Measurements from ENCODE around the gene DNAJC3.
A peak's percentile ranks its signal among the peaks of the same experiment; 100 is the strongest.

DNAJC3 gene

GRCh38 chr13:95643571-95643935 lies 33.4 kb upstream of the DNAJC3 start:
- Histone ChIP-seq H3K4me3 (replicated peaks; ENCODE audit: insufficient read depth, low read length) (peak overlapping the region; percentile 53), H3K27ac (replicated peaks) (no peak overlapping the region), H3K27me3 (ENCODE audit: insufficient read depth, poor library complexity, severe bottlenecking) (peaks cover 41% of the 10 kb centered on the region)
- TF ChIP-seq SPI1 (IDR thresholded peaks at IDR 0.05; ENCODE audit: borderline replicate concordance, low read depth): no peak
- no peak for TF ChIP-seq POLR2AphosphoS5 (IDR thresholded peaks at IDR 0.05; ENCODE audit: low read depth)
- TF ChIP-seq, protein P1, sequence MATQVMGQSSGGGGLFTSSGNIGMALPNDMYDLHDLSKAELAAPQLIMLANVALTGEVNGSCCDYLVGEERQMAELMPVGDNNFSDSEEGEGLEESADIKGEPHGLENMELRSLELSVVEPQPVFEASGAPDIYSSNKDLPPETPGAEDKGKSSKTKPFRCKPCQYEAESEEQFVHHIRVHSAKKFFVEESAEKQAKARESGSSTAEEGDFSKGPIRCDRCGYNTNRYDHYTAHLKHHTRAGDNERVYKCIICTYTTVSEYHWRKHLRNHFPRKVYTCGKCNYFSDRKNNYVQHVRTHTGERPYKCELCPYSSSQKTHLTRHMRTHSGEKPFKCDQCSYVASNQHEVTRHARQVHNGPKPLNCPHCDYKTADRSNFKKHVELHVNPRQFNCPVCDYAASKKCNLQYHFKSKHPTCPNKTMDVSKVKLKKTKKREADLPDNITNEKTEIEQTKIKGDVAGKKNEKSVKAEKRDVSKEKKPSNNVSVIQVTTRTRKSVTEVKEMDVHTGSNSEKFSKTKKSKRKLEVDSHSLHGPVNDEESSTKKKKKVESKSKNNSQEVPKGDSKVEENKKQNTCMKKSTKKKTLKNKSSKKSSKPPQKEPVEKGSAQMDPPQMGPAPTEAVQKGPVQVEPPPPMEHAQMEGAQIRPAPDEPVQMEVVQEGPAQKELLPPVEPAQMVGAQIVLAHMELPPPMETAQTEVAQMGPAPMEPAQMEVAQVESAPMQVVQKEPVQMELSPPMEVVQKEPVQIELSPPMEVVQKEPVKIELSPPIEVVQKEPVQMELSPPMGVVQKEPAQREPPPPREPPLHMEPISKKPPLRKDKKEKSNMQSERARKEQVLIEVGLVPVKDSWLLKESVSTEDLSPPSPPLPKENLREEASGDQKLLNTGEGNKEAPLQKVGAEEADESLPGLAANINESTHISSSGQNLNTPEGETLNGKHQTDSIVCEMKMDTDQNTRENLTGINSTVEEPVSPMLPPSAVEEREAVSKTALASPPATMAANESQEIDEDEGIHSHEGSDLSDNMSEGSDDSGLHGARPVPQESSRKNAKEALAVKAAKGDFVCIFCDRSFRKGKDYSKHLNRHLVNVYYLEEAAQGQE (IDR thresholded peaks at IDR 0.05; ENCODE audit: insufficient replicate concordance, low read depth): no peak
- TF ChIP-seq GABPA (IDR thresholded peaks at IDR 0.05; ENCODE audit: low read depth): no peak
- no peak for TF ChIP-seq CTCF (IDR thresholded peaks at IDR 0.05; ENCODE audit: insufficient read depth, low read length)
- no peak for DNase-seq (ENCODE audit: low read depth in 1 of 2, low spot score in 1 of 2)

DNA sequence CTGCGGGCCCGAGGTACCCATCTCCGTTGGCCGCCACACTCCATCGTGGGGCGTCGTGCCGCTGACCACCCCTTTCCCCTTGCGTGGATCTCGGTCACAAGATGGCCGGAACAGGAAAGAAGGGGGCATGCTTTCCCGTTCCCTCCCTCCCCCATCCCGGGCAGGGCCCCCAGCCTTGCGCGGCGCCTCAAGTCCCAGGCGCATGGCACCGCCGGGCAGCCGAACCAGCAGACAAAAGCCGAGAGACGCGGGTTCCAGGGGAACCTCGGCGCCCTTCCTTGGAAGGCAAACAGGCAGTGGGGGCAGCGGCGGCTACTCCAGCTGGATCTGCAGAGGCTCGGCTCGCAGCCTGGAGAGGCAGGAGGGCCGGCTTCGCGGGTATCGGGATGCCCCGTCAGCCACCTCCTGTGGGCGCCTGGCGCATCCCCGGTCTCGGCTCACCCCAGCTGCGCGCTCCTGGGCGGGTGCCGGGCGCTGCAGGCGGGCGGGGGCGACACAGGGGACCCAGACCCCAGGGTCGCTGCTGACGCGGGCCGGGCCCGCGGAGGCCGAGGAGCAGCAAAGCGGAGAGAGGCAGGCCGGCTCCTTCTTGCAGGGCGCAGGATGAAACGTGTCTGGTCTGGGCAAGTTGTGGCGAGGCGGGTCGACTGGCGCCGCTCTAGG lies 32.9 kb upstream of the DNAJC3 start:
- Histone ChIP-seq H3K4me3 (replicated peaks; ENCODE audit: insufficient read depth, low read length) (peak overlapping the region; percentile 53), H3K27ac (replicated peaks) (no peak overlapping the region), H3K27me3 (ENCODE audit: insufficient read depth, poor library complexity, severe bottlenecking) (peaks cover 41% of the 10 kb centered on the region)
- TF ChIP-seq, protein P1 (IDR thresholded peaks at IDR 0.05; ENCODE audit: insufficient replicate concordance, low read depth): no peak
- TF ChIP-seq SPI1 (IDR thresholded peaks at IDR 0.05; ENCODE audit: borderline replicate concordance, low read depth): no peak
- DNase-seq (ENCODE audit: low read depth in 1 of 2, low spot score in 1 of 2): no peak

DNA sequence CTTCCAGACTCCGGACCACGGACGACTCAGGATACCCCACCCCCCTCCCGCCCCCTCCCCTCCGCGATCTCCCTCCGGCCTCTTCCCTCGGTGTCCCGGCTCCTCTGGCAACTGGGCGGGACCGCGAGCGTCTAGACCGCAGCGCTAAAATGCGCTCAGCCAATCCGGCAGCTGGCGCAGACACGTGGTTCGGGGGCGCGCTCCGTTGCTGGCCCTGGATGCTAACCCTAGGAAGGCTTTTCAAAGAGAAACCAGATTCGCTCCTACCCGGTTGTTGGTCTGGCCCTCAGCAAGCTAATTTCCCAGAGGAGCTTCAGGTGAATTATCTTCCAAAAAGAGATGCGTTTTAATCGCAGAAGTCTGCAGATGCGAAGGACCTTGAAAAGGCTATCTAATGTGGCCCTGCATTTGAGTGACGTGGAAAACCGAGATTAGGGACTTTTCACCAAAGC lies 32.3 kb upstream of the DNAJC3 start, which contains the start of gene DZIP1:
Gene DZIP1 (minus strand): TSS at position 106 of the 452 bp plus-strand sequence. CDS start 2,677 bp downstream, outside the sequence.
- no peak within 1 kb of the TSS for H3K27ac ChIP-seq (replicated peaks)
- TF ChIP-seq SPI1 (IDR thresholded peaks at IDR 0.05; ENCODE audit: borderline replicate concordance, low read depth): no peak
- no peak for TF ChIP-seq POLR2AphosphoS5 (IDR thresholded peaks at IDR 0.05; ENCODE audit: low read depth)
- no peak for TF ChIP-seq CTCF (IDR thresholded peaks at IDR 0.05; ENCODE audit: insufficient read depth, low read length)
- no peak for TF ChIP-seq GABPA (IDR thresholded peaks at IDR 0.05; ENCODE audit: low read depth)
- TF ChIP-seq, protein P1 (IDR thresholded peaks at IDR 0.05; ENCODE audit: insufficient replicate concordance, low read depth): no peak
- peak within 1 kb of the TSS; percentile 53 for H3K4me3 ChIP-seq (replicated peaks; ENCODE audit: insufficient read depth, low read length)
- peak; percentile 36 to 49 for DNase-seq (ENCODE audit: low read depth in 1 of 2, low spot score in 1 of 2)
- H3K27me3 ChIP-seq (ENCODE audit: insufficient read depth, poor library complexity, severe bottlenecking): peaks cover 41% of the 10 kb centered on the region
